OCI-LY7 (cell line): ENCODE measurements around the gene CSRNP3. TPM values are rescaled to one million over a fixed set of nuclear protein-coding genes. Genes with fewer than 3 reads are reported as not detected.

Experiments used
- BruUV-seq: library from RNA; stranded (reverse); fragments of 400-500 nt; replicated peaks from 2 replicates; lab custom pipeline; 2021; lab: Mats Ljungman, UMichigan
- CTCF ChIA-PET: fragments of 300-600 bp; sonication (Branson Sonifier 250); formaldehyde crosslinking; loops from one replicate; lab custom pipeline; 2022; ENCODE audit warnings: antibody characterized with exemption; ENCODE audit not compliant: unreplicated experiment; lab: Charles Lee
- POLR2A ChIA-PET: fragments of 300-600 bp; sonication (Branson Sonifier 250); formaldehyde crosslinking; loops from one replicate; lab custom pipeline; 2022; ENCODE audit warnings: antibody characterized with exemption; lab: Charles Lee
- DNase-seq: peaks from one replicate; pipeline ENCODE4 v3.0.0-alpha.2; 2015; ENCODE audit warnings: low spot score
- H2AFZ ChIP-seq: fragments of 200-600 bp; sonication (generic), shearing (Covaris generic); 2 replicates; pipeline ENCODE4 v1.6.1; 2014; ENCODE audit warnings: mild to moderate bottlenecking, antibody characterized with exemption, low read length, moderate library complexity
- H3K27ac ChIP-seq: fragments of 200-600 bp; sonication (generic); 2 replicates; pipeline ENCODE4 v1.5.1; 2014; ENCODE audit warnings: mixed run types, low read depth, mild to moderate bottlenecking, moderate library complexity, low read length, inconsistent platforms; ENCODE audit not compliant: poor library complexity, severe bottlenecking
- H3K36me3 ChIP-seq: fragments of 200-600 bp; sonication (generic); 2 replicates; pipeline ENCODE4 v1.6.1; 2014; ENCODE audit warnings: mild to moderate bottlenecking, antibody characterized with exemption, low read length, moderate library complexity, mixed read lengths; ENCODE audit not compliant: insufficient read depth
- H3K4me1 ChIP-seq: fragments of 200-600 bp; sonication (generic); 2 replicates; pipeline ENCODE4 v1.5.1; 2014; ENCODE audit warnings: mild to moderate bottlenecking, low read length; ENCODE audit not compliant: insufficient read depth, poor library complexity, severe bottlenecking
- H3K4me2 ChIP-seq: fragments of 200-600 bp; sonication (generic); 2 replicates; pipeline ENCODE4 v1.6.1; 2014; ENCODE audit warnings: mild to moderate bottlenecking, low read length
- H3K4me3 ChIP-seq: fragments of 200-600 bp; sonication (generic); 2 replicates; pipeline ENCODE4 v1.5.1; 2014; ENCODE audit warnings: mild to moderate bottlenecking, low read depth, low read length; ENCODE audit not compliant: poor library complexity, severe bottlenecking
- H3K79me2 ChIP-seq: fragments of 200-600 bp; sonication (generic); 2 replicates; pipeline ENCODE4 v1.6.1; 2016; ENCODE audit warnings: low read depth, mild to moderate bottlenecking, low read length, moderate library complexity, mixed read lengths; ENCODE audit not compliant: insufficient read depth
- H3K9me2 ChIP-seq: fragments of 200-600 bp; sonication (generic); 2 replicates; pipeline ENCODE4 v1.6.1; 2016; ENCODE audit warnings: mild to moderate bottlenecking, low read length, mixed read lengths; ENCODE audit not compliant: insufficient read depth
- H3K9me3 ChIP-seq: fragments of 200-600 bp; sonication (generic); 2 replicates; pipeline ENCODE4 v1.6.1; 2014; ENCODE audit warnings: mild to moderate bottlenecking, mixed run types, low read length, mixed read lengths
- H4K20me1 ChIP-seq: fragments of 200-600 bp; sonication (generic); 2 replicates; pipeline ENCODE4 v1.6.1; 2014; ENCODE audit warnings: mild to moderate bottlenecking, antibody characterized with exemption, low read length, moderate library complexity, mixed read lengths; ENCODE audit not compliant: insufficient read depth
- CTCF ChIP-seq: fragments of 200-600 bp; sonication (generic); conservative IDR thresholded peaks from 2 replicates; pipeline ENCODE4 v1.5.1; 2014; ENCODE audit warnings: mild to moderate bottlenecking, antibody characterized with exemption, low read length, moderate library complexity, mixed read lengths
- EZH2phosphoT487 ChIP-seq: fragments of 200-600 bp; sonication (generic); IDR thresholded peaks from 2 replicates; pipeline ENCODE4 v1.6.1; 2018; ENCODE audit warnings: low read depth, borderline replicate concordance, mild to moderate bottlenecking, mixed run types, antibody characterized with exemption, low read length, moderate library complexity, mixed read lengths
- intact Hi-C: fragments of 100-400 bp; cut with micrococcal nuclease; formaldehyde crosslinking; loops from one replicate; pipeline ENCODE4 v1.10.0; 2022; ENCODE audit not compliant: unreplicated experiment
- total RNA-seq, 2 experiments: library from RNA; depleted of rRNA in 1 of 2; stranded (reverse); fragments of >200 nt in 1 of 2; shearing (Covaris generic) in 1 of 2; gene quantifications; 2 replicates each; pipeline ENCODE4 v1.2.3, GENCODE V29; 2014 to 2022

Gene CSRNP3
- total RNA-seq, 2 experiments from 2014 or later = 0.44 to 1.4 TPM

GRCh38 chr2:165544897-165545296 lies 75.4 kb downstream of the CSRNP3 start:
- CTCF ChIA-PET = no interaction called here
- no TSS peak for BruUV-seq
- intact Hi-C loops = no loop called here

GRCh38 chr2:165547900-165548299 lies 78.4 kb downstream of the CSRNP3 start:
- no peaks in the 10 kb centered on the region for H3K9me3 ChIP-seq
- intact Hi-C loops = no loop called here
- H3K4me2 ChIP-seq = no peak overlapping the region
- H3K4me3 ChIP-seq = no peak overlapping the region
- H4K20me1 ChIP-seq = no peaks in the 10 kb centered on the region
- no peak for DNase-seq
- no peak overlapping the region for H2AFZ ChIP-seq
- no peak overlapping the region for H3K27ac ChIP-seq
- no TSS peak for BruUV-seq
- H3K79me2 ChIP-seq = no peaks in the 10 kb centered on the region
- peaks cover 3% of the 10 kb centered on the region for H3K4me1 ChIP-seq
- no peaks in the 10 kb centered on the region for H3K36me3 ChIP-seq
- TF ChIP-seq CTCF = no peak
- TF ChIP-seq EZH2phosphoT487 = no peak
- CTCF ChIA-PET = no interaction called here
- POLR2A ChIA-PET = no interaction called here
- H3K9me2 ChIP-seq = no peaks in the 10 kb centered on the region

More at GRCh38 chr2:165544897-165545296, 75.4 kb downstream of the CSRNP3 start:
- peaks cover 3% of the 10 kb centered on the region for H3K4me1 ChIP-seq
- H3K79me2 ChIP-seq = no peaks in the 10 kb centered on the region
- H3K27ac ChIP-seq = no peak overlapping the region
- no peak overlapping the region for H2AFZ ChIP-seq
- H3K4me3 ChIP-seq = no peak overlapping the region
- no peak overlapping the region for H3K4me2 ChIP-seq
- H4K20me1 ChIP-seq = no peaks in the 10 kb centered on the region
- POLR2A ChIA-PET = no interaction called here
- TF ChIP-seq EZH2phosphoT487 (no peak), CTCF (no peak)
- DNase-seq = peak; percentile 24
- no peaks in the 10 kb centered on the region for H3K9me3 ChIP-seq
- H3K36me3 ChIP-seq = no peaks in the 10 kb centered on the region
- H3K9me2 ChIP-seq = no peaks in the 10 kb centered on the region

- POLR2A ChIA-PET = interaction anchor here (0.6 to 1.5 kb wide), 4 partner anchors 11 to 404 kb away, joined by 3 to 5 read pairs (median 4); no protein-coding TSS in a partner anchor
These were observed 80.1 kb downstream of the CSRNP3 start for GRCh38 chr2:165549619-165550018.

More at GRCh38 chr2:165549619-165550018, 80.1 kb downstream of the CSRNP3 start:
- H3K4me2 ChIP-seq = no peak overlapping the region
- H3K9me3 ChIP-seq = no peaks in the 10 kb centered on the region
- peaks cover 3% of the 10 kb centered on the region for H3K4me1 ChIP-seq
- H3K9me2 ChIP-seq = no peaks in the 10 kb centered on the region
- no peak overlapping the region for H3K4me3 ChIP-seq
- no TSS peak for BruUV-seq
- DNase-seq = no peak
- no peak overlapping the region for H3K27ac ChIP-seq
- no peak for TF ChIP-seq CTCF
- no peak for TF ChIP-seq EZH2phosphoT487
- CTCF ChIA-PET = no interaction called here
- H3K36me3 ChIP-seq = no peaks in the 10 kb centered on the region
- no peak overlapping the region for H2AFZ ChIP-seq
- no peaks in the 10 kb centered on the region for H4K20me1 ChIP-seq
- intact Hi-C loops = no loop called here
- H3K79me2 ChIP-seq = no peaks in the 10 kb centered on the region
